HG03196 (cell line): ENCODE measurements around the gene ZNF618.

ENCODE experiments used
- ATAC-seq: cut with Tn5 transposase; IDR thresholded peaks from one replicate; pipeline ENCODE4 v1.9.1; 2021; ENCODE audit not compliant: unreplicated experiment

Gene ZNF618

DNA sequence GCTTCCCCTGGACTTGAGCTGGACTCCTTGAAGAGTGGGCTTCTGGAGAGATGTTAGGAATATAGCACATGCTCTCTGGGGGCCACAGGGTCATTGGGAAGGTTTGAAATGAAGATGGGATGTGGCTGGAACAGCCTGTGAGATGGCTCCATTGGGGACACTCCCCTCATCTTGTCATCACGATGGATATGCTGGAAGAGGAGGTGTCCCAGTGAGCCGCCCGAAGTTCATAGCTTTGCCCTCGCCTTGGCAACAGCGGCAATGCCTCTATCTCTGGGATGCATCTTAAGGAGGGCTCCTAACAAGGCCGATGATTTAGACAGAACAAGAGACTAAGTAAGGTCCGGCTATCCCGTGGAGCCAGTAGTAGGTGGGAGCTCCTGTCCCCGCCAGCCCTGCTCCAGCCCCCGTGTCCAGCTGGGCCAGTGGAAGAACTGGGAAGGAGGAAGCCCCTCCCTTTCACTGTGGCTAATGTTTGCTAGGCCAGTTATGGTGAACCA lies 178.1 kb downstream of the ZNF618 start:
- no peak for ATAC-seq

DNA sequence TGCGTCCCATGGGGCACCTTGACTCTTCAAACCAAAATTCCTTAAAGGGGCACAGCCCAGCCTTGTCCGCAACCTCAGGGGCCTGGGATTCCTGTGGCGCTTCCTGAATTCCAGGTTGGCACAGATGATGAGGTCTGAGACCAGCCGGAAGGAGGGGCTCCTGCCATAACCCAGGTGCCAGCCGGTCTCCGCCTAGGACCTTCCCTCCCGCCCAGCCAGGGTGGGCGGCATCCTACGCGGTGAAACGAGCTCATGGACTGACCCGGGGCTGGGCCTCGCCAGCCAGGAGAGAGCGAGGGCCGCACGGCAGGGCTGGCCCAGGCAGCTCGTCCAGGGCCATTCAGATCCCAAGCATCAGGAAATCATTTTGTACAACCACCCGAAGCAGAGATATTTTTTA lies 179.0 kb downstream of the ZNF618 start:
- ATAC-seq = no peak

DNA sequence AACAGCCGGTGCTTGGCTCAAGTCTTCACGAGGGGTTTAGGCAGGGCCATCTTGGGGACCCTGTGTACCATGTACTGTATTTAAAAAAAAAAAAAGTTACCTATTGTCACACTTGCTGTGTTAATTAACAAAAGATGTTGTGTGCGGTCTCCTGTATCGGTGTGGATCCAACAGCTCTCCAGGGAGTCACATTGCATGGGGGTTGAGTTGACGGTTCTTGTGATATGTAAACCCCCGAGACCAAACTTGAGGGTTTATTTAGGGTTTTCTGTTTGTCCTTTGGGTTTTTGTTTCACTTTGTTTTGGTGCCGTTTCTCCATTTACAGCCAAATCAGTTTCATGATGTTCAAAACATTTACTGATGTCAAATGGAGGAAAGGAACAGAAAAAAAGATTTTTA lies 179.8 kb downstream of the ZNF618 start:
- no peak for ATAC-seq

- ATAC-seq = no peak
Observed at GRCh38 chr9:114056527-114056926, 180.4 kb downstream of the ZNF618 start.

DNA sequence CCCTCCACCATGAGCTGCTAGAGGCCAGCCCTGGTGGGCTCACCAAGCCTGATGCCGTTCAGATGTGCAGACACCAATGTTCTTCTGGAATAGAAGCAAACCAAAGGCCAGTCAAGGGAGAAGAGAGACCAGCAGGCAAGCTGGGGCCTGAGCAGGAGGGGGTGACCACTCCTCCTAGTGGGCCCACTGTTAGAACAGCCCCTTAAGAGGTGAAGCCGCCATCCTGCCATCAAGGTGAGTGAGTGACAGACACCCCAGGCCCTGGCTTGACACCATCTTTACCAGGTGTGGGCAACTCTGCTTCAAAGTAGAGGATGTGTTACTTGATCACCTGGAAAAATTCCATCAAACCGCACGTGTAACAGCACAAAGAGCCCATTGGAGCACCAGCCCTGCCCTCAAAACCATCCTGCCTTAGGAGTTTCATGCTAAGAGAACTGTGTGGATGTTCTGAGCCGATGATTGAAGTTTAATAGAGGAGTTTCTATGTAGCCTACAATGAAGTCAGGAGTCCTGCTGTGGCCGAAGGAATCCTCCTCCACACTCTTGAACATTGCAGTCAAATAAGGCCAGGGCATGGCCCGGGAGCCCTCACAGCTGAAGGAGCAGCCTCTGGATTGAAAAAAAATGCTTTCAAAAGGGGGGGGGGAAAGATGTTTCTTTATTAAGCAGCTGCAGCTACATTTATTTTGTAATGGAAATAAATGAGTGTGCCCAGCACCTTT lies 181.2 kb downstream of the ZNF618 start:
- ATAC-seq = no peak

DNA sequence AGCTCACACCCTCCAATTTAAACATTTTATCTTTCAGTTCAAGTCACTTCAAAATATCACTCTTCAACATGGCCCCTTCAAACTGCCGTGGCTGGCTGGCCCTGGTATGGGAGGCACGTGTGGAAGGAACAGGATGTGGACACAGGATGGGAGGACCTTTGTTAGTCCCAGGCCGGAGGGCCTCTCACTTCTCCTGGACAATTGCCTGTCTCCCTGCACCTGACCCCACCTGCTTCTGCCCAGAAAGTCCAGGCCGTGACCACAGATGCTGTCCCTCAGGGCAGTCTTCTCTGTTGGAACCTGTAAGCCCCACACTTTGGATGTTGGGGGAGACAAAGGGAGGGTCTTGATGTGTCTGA lies 182.6 kb downstream of the ZNF618 start:
- no peak for ATAC-seq

DNA sequence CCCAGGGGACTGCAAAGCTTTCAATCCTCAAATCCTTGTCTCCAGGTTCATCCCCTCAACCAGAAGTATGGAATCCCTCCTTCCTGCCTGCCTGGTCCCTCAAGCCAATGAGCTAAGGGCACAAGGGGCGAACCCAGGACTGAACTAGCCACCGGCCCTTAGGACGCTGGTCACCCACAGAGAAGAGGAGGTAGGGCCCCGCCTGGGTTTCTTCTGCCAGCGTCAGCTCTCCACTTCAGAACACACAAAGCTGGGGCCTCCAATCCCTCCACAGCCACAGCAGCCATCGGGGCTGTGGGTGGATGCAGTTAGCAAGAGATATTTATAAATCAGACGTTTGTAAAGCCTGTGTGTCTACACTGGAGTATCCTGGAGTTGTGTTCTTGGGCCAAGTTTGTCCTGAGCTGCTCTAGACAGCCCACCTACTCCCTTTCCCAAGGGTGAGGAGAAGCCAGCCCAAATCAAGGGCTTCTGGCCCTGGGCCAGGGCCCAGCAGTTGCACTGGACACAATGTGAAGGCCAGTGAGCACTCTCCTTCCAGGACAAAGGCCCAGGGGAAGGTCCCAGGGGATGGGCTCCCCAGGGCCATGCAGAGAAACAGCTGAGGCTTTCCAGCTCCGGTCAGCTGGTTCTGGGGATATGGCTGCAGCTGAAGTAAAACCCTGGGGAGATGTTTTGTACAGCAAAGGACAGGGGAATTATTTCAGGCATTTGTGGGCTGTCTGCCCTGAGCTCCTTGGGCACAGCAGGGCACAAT lies 183.1 kb downstream of the ZNF618 start:
- ATAC-seq = no peak

DNA sequence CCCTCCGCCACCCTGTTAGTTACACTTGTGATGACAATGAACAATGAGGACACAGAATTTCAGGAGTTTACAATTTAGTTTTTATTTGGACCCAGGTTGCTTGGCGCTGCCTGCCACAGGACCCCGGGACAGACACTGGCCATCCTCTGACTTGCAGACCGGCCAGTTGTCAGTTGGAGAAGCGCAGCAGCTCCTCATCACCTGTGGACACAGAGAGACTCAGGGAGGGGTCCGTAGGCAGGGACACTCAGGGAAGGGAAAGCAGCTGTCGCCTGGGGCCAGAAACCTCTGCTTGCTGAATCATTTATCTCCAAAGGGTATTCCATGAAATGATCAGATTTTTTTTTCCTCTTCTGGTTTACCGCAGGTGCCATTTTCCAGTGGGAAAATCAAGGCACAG lies 184.0 kb downstream of the ZNF618 start:
- ATAC-seq = no peak

DNA sequence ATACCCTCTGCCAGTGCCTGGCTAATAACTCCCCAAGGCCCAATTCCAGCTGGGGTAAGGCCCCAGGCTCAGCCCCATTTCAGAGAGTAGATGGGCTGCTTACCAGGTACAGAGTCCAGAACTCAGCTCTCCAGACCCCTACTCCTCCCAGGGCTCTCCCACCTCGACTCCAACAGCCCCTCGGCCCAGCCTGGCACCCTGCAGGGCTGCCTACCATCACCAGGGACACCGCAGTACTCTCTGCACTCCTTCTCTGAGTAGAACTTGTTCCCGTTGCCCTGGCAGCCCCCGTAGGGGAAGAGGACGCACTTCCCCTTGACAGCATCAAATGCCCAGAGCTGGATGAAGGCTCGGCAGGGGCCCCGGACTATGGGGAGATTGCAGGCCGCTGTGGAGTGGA lies 184.6 kb downstream of the ZNF618 start:
- no peak for ATAC-seq

DNA sequence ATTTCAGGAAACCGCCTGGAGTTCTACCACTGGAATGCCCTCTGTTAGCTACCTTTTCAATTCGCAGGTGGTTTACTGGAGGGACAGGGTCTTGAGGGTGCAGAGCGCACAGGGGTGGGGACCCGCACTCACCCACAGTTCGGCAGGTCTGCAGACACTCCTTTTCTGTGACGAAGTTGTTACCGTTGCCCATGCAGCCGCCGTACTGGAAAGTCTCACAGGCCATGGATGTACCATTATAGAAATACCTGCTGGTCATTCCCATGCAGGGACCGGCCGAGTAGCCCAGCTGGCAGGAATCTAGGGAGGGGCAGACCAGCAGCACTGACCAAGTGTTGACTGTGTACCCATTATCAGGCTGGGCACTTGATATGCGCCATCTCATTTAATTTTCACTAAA lies 185.2 kb downstream of the ZNF618 start:
- no peak for ATAC-seq

- ATAC-seq = no peak
Observed at GRCh38 chr9:114061830-114062474, 185.8 kb downstream of the ZNF618 start.

GRCh38 chr9:114065304-114065703 lies 189.2 kb downstream of the ZNF618 start:
- no peak for ATAC-seq

DNA sequence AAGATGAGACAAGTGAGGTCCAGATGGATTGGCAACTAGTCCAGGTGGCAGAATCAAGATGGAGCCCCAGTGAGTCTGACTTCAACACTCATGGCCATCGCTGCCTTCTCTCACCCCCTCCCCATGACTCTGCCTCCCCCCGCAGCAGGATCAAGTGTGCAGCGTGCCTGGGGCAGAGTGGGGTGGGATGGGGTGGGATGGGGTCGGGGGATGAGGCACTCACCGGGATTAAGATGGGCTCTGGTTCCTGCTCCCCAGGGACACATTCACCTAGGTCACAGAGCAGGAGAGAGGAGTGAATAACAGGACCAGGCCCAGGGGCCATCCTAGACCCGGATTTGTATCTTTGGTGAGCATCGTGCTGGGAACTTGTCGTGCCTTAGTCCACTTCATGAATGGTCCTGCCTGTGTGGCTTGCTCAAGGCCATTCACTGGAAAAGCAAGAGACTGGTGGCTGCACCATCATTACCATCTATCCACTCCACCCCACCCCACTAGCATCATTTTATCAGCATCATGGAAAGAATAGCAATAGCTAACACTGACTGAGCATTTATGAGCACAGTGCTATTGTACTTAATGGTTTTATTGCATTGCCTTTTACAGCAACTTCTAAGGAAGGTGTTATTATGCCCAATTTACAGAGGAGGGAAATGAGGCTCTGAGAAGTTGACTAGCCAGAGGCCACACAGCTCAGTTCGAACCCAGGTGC lies 193.5 kb downstream of the ZNF618 start:
- ATAC-seq = no peak

GRCh38 chr9:114070188-114071103 lies 194.3 kb downstream of the ZNF618 start:
- no peak for ATAC-seq

DNA sequence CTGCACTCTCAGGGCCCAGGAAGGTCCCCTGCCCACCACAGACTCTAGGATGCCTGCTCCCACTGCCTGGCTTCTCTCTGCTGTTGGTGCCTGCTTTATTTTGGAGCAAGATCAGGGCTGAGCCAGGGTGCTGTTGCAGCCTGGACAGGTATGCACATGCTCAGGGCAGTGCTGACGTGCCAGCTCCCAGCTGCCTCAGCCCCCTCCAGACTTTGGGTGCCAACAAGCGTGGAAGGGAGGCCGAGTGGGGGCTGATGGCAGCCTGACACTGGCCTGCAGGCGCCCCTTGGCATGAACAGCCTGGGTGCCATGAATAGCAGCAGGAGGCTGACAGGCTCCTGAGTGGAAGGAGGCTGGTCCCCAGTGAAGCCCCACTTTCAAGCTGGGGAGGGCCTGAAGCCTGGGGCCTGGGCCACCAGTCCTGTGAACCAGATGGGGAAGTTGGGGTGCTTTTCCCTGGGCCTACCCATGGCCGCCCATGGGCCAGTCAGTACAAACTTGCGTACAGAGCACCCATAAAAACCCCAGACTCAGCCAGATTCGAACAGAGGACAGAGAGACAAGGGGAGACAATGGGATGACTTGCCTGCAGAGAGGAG lies 195.2 kb downstream of the ZNF618 start:
- ATAC-seq = no peak

DNA sequence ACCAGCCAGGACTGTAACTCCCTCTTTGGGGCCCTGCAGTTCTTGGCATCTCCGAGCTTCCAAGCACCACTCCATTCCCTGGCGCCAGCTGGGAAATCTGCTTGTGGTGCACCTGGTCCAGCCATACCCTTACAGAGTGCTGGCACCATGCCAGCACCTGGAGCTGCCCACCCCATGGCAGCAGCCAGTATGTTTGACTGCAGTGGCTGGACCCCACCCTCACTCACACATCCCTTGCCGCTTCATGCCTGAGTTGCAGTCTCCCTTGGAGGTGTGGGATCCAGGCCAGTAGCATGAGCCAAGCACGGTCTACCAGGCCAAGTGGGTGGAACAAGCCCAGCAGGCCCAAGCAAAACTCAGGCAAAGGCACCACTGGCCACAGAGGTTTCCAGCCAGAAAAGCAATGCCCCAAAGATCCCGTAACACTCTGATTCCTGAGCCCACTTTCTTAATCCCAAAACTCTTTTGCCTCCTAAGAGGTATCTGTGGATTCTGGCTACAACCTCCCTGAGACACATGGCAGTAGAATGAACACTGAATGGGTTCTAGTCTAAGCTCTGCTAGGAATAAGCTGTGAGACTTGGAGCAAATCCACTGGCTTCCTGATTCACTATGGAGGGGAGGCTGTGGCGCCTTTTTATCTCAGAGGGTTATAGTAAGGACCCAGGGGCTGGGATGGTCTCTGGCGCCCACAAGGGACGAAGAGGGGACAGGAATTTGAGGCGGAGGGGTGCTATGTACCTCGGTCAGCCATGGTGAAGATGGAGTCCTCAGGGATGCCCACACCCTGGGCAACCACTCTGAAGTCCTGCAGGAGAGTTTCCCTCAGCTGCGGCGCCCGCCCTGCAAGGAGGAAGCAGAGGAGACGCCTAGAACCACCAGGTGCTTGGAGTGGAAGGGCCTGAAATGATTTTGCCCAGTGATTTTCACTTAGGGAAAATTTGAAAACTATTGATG lies 196.4 kb downstream of the ZNF618 start:
- no peak for ATAC-seq

GRCh38 chr9:114075602-114076001 lies 199.5 kb downstream of the ZNF618 start:
- no peak for ATAC-seq

DNA sequence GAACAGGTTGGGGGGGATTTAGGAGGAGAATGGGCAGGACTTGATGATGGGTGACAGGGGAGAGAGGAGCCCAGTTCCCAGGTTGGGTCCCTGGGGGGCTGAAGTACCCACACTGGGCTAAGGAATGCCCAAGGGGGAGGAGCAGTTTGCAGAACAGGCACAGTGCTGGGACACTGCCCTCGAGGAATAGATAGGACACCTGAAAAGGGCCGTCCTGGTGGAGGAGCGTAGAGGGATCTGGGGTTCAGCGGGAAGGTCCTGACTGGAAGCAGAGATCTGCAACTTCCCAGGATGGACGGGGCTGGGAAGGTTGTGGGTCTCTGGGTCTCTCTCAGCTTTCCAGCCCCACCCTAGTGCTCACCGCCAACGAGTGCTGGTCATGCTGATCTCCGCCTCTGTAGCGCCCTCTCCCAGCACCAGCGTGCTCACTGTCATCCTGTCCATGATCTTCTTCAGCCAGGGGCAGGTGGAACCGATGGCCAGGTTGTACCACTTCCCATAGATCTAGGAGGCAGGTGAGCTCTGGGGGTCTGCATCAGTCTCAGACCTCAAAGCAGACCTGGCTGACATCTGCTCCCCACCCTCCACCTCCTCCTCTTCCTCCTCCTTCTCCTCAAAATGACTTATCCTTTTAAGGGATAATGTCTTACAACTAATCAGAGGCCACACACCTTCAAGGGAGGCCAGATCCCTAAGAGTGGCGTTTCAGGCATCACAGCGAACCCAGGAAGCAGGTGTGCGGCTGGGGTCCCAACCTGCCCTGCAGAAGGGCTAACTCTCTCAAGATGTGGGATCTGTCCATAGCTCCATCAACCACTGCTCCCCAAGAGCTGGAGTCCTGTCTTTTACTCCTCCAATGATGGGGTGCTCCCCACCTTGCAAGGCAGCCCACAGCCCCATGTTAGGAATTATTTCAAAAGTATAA lies 200.4 kb downstream of the ZNF618 start:
- no peak for ATAC-seq
